OCI-LY7 (cell line): ENCODE results near the gene BSX. TPM values are rescaled to one million over a fixed set of nuclear protein-coding genes. Genes with fewer than 3 reads are reported as not detected.

ENCODE experiments used
- BruUV-seq: library from RNA; stranded (reverse); fragments of 400-500 nt; replicated peaks from 2 replicates; lab custom pipeline; 2021; lab: Mats Ljungman, UMichigan
- CTCF ChIA-PET: fragments of 300-600 bp; sonication (Branson Sonifier 250); formaldehyde crosslinking; loops from one replicate; lab custom pipeline; 2022; ENCODE audit warnings: antibody characterized with exemption; ENCODE audit not compliant: unreplicated experiment; lab: Charles Lee
- POLR2A ChIA-PET: fragments of 300-600 bp; sonication (Branson Sonifier 250); formaldehyde crosslinking; loops from one replicate; lab custom pipeline; 2022; ENCODE audit warnings: antibody characterized with exemption; lab: Charles Lee
- DNase-seq: peaks from one replicate; pipeline ENCODE4 v3.0.0-alpha.2; 2015; ENCODE audit warnings: low spot score
- H2AFZ ChIP-seq: fragments of 200-600 bp; sonication (generic), shearing (Covaris generic); 2 replicates; pipeline ENCODE4 v1.6.1; 2014; ENCODE audit warnings: mild to moderate bottlenecking, antibody characterized with exemption, low read length, moderate library complexity
- H3K27ac ChIP-seq: fragments of 200-600 bp; sonication (generic); 2 replicates; pipeline ENCODE4 v1.5.1; 2014; ENCODE audit warnings: mixed run types, low read depth, mild to moderate bottlenecking, moderate library complexity, low read length, inconsistent platforms; ENCODE audit not compliant: poor library complexity, severe bottlenecking
- H3K36me3 ChIP-seq: fragments of 200-600 bp; sonication (generic); 2 replicates; pipeline ENCODE4 v1.6.1; 2014; ENCODE audit warnings: mild to moderate bottlenecking, antibody characterized with exemption, low read length, moderate library complexity, mixed read lengths; ENCODE audit not compliant: insufficient read depth
- H3K4me1 ChIP-seq: fragments of 200-600 bp; sonication (generic); 2 replicates; pipeline ENCODE4 v1.5.1; 2014; ENCODE audit warnings: mild to moderate bottlenecking, low read length; ENCODE audit not compliant: insufficient read depth, poor library complexity, severe bottlenecking
- H3K4me2 ChIP-seq: fragments of 200-600 bp; sonication (generic); 2 replicates; pipeline ENCODE4 v1.6.1; 2014; ENCODE audit warnings: mild to moderate bottlenecking, low read length
- H3K4me3 ChIP-seq: fragments of 200-600 bp; sonication (generic); 2 replicates; pipeline ENCODE4 v1.5.1; 2014; ENCODE audit warnings: mild to moderate bottlenecking, low read depth, low read length; ENCODE audit not compliant: poor library complexity, severe bottlenecking
- H3K79me2 ChIP-seq: fragments of 200-600 bp; sonication (generic); 2 replicates; pipeline ENCODE4 v1.6.1; 2016; ENCODE audit warnings: low read depth, mild to moderate bottlenecking, low read length, moderate library complexity, mixed read lengths; ENCODE audit not compliant: insufficient read depth
- H3K9me2 ChIP-seq: fragments of 200-600 bp; sonication (generic); 2 replicates; pipeline ENCODE4 v1.6.1; 2016; ENCODE audit warnings: mild to moderate bottlenecking, low read length, mixed read lengths; ENCODE audit not compliant: insufficient read depth
- H3K9me3 ChIP-seq: fragments of 200-600 bp; sonication (generic); 2 replicates; pipeline ENCODE4 v1.6.1; 2014; ENCODE audit warnings: mild to moderate bottlenecking, mixed run types, low read length, mixed read lengths
- H4K20me1 ChIP-seq: fragments of 200-600 bp; sonication (generic); 2 replicates; pipeline ENCODE4 v1.6.1; 2014; ENCODE audit warnings: mild to moderate bottlenecking, antibody characterized with exemption, low read length, moderate library complexity, mixed read lengths; ENCODE audit not compliant: insufficient read depth
- EZH2phosphoT487 ChIP-seq: fragments of 200-600 bp; sonication (generic); IDR thresholded peaks from 2 replicates; pipeline ENCODE4 v1.6.1; 2018; ENCODE audit warnings: low read depth, borderline replicate concordance, mild to moderate bottlenecking, mixed run types, antibody characterized with exemption, low read length, moderate library complexity, mixed read lengths
- intact Hi-C: fragments of 100-400 bp; cut with micrococcal nuclease; formaldehyde crosslinking; loops from one replicate; pipeline ENCODE4 v1.10.0; 2022; ENCODE audit not compliant: unreplicated experiment
- total RNA-seq, 2 experiments: library from RNA; depleted of rRNA in 1 of 2; stranded (reverse); fragments of >200 nt in 1 of 2; shearing (Covaris generic) in 1 of 2; gene quantifications; 2 replicates each; pipeline ENCODE4 v1.2.3, GENCODE V29; 2014 to 2022
- TF ChIP-seq, protein P1 (sequence below): fragments of 200-600 bp; sonication (generic); conservative IDR thresholded peaks from 2 replicates; pipeline ENCODE4 v1.5.1; 2014; ENCODE audit warnings: mild to moderate bottlenecking, antibody characterized with exemption, low read length, moderate library complexity, mixed read lengths

BSX gene
- total RNA-seq, 2 experiments from 2014 or later: not detected

DNA sequence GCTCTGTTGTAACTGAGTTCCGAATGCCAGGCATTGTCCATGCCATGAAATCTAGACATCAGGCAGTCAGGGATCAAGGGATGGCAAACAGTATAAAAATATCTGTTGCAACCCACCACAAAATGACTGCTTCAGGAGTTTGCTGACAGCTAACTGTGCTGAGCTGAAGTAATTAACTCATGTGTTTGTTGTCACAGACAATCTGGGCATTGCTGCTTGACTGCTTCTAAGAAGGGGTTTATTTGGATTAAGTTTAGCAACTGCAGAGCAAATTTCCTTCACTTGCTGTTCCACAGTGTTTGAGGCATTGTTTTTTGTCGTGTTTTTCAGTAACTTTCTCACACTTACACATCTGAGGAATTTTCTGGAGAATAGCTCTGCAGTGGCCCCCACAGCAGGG, 30.4 kb downstream of the BSX start:
- Histone ChIP-seq H4K20me1 (no peaks in the 10 kb centered on the region), H3K4me2 (no peak overlapping the region), H2AFZ (no peak overlapping the region), H3K4me1 (no peaks in the 10 kb centered on the region), H3K27ac (no peak overlapping the region), H3K9me2 (no peaks in the 10 kb centered on the region), H3K36me3 (no peaks in the 10 kb centered on the region), H3K79me2 (no peaks in the 10 kb centered on the region), H3K4me3 (no peak overlapping the region), H3K9me3 (no peaks in the 10 kb centered on the region)
- ChIA-PET CTCF (no interaction called here), POLR2A (interaction anchor here (0.7 kb wide), 1 partner anchor 1675 kb away, joined by 3 read pairs; no protein-coding TSS in a partner anchor)
- DNase-seq: no peak
- BruUV-seq: no TSS peak
- intact Hi-C loops: no loop called here
- TF ChIP-seq EZH2phosphoT487: no peak
- TF ChIP-seq, protein P1, sequence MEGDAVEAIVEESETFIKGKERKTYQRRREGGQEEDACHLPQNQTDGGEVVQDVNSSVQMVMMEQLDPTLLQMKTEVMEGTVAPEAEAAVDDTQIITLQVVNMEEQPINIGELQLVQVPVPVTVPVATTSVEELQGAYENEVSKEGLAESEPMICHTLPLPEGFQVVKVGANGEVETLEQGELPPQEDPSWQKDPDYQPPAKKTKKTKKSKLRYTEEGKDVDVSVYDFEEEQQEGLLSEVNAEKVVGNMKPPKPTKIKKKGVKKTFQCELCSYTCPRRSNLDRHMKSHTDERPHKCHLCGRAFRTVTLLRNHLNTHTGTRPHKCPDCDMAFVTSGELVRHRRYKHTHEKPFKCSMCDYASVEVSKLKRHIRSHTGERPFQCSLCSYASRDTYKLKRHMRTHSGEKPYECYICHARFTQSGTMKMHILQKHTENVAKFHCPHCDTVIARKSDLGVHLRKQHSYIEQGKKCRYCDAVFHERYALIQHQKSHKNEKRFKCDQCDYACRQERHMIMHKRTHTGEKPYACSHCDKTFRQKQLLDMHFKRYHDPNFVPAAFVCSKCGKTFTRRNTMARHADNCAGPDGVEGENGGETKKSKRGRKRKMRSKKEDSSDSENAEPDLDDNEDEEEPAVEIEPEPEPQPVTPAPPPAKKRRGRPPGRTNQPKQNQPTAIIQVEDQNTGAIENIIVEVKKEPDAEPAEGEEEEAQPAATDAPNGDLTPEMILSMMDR: no peak

DNA sequence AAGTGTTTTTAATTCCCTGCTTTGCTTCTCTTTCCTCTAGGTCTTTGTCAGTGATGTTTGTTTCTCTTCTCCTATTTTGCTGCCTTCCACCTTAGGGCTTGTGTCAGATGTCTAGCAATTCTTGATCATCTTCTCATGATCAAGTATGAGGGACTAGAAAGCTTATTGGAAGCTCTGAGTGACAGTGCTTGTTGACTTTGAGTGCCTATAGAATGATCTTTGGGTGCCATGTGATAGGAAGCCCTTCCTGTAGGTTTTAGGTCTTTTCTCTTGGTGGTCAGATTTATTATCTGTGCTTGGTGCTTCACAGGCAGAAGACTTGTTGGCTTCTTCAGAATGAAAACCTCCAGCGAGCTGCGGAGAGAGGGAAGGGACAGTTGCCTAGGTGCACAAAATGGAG, 43.1 kb downstream of the BSX start:
- H3K79me2 ChIP-seq: no peaks in the 10 kb centered on the region
- no peaks in the 10 kb centered on the region for H3K4me1 ChIP-seq
- H2AFZ ChIP-seq: no peak overlapping the region
- BruUV-seq: no TSS peak
- no peaks in the 10 kb centered on the region for H3K9me3 ChIP-seq
- POLR2A ChIA-PET: no interaction called here
- intact Hi-C loops: no loop called here
- TF ChIP-seq EZH2phosphoT487: no peak
- TF ChIP-seq, protein P1: no peak
- CTCF ChIA-PET: no interaction called here
- no peak overlapping the region for H3K4me2 ChIP-seq
- no peak overlapping the region for H3K27ac ChIP-seq
- H4K20me1 ChIP-seq: no peaks in the 10 kb centered on the region
- H3K36me3 ChIP-seq: no peaks in the 10 kb centered on the region
- no peak overlapping the region for H3K4me3 ChIP-seq
- no peaks in the 10 kb centered on the region for H3K9me2 ChIP-seq
- DNase-seq: no peak

DNA sequence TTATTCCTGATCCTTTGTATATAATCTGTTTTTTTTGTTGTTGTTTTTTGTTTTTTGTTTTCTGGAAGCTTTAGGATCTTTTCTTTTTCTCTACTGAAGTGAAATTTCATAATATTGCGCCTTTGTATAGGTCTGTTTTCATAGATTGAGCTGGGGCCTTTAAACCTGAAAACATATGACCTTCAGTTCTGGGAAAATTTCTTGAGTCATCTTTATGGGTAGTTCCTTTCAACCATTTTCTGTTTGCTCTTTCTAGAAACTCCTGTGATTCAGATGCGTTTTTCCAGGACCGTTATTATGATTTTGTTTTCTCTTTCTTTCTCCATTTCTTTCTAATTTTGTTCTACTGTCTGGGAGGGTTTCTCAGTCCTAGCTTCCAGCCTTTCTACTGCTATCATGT, 43.7 kb downstream of the BSX start:
- no peak for DNase-seq
- Histone ChIP-seq H3K4me3 (no peak overlapping the region), H3K79me2 (no peaks in the 10 kb centered on the region), H3K36me3 (no peaks in the 10 kb centered on the region), H4K20me1 (no peaks in the 10 kb centered on the region), H3K9me3 (no peaks in the 10 kb centered on the region), H3K27ac (no peak overlapping the region), H3K4me2 (no peak overlapping the region), H2AFZ (no peak overlapping the region), H3K9me2 (no peaks in the 10 kb centered on the region), H3K4me1 (no peaks in the 10 kb centered on the region)
- TF ChIP-seq, protein P1: no peak
- TF ChIP-seq EZH2phosphoT487: no peak
- BruUV-seq: no TSS peak
- intact Hi-C loops: no loop called here
- ChIA-PET CTCF (no interaction called here), POLR2A (no interaction called here)
